Glomerular visceral epithelial cell (primary cell): ENCODE measurements around the gene PCSK9.

Source experiments
- DNase-seq: peaks from one replicate; pipeline ENCODE4 v3.0.0-alpha.2; 2016; ENCODE audit errors: extremely low spot score

Gene PCSK9

DNA sequence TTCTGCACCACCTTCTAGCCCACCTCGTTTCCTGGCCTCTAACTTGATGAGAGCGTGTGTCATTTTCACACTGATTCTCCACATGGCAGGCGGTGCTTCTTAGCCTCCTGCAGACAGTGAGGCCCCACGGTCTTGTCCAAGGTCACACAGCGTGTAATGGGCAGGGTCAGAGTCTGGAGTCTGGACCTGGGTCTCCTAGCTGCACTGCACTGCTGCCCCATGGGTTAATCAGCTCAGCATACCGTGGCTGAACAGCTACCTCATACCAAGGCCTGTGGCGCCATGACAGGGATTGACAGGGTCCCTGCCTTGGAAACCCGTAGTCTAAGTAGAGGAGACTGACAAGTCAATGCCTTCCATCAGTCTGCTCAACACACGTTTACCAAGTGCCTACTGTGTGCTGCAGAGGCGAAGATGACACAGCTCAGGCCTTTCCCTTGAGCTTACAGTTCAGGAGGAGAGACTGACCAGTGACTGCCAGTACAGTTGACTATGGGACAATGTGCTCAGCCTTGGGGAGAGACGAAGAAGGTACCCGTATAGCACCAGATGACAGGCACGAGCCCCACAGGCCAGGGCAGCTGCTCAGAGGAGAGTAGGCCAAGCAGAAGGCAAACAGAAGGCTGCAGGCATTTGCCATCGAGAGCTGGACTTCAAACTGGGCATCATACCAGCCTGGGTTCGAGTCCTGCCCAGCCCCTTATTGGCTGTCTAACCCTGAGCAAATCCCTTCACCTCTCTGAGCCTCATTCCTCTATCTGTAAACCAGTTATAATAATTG, 5.5 kb downstream of the PCSK9 start:
- no peak for DNase-seq

DNA sequence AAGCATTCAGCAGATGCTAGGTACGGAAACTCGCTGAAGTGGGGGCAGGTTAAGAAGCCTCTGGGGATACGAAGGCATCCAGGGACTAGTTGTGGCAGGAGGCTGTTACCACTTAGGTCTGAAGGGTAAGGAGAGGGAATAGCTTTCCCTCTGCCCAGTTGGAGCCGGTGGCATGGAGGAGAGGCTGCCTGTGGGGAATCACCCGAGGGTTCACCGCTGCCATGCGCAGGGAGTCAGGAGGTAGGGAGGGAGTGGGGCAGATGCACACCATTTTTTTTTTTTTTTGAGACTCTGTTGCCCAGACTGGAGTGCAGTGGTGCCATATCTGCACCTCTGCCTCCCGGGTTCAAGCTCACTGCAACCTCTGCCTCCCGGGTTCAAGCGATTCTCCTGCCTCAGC, 6.1 kb downstream of the PCSK9 start:
- DNase-seq: no peak

GRCh38 chr1:55046871-55047270, 7.5 kb downstream of the PCSK9 start:
- no peak for DNase-seq

- DNase-seq: no peak
These were observed 8.3 kb downstream of the PCSK9 start for GRCh38 chr1:55047611-55048010.

GRCh38 chr1:55048453-55049270, 9.3 kb downstream of the PCSK9 start:
- DNase-seq: no peak

- DNase-seq: no peak
These were observed 10.0 kb downstream of the PCSK9 start for GRCh38 chr1:55049271-55049913.

GRCh38 chr1:55049914-55050278, 10.5 kb downstream of the PCSK9 start:
- no peak for DNase-seq

GRCh38 chr1:55050283-55050682, 10.9 kb downstream of the PCSK9 start:
- no peak for DNase-seq

- no peak for DNase-seq
These were observed 11.8 kb downstream of the PCSK9 start for GRCh38 chr1:55051169-55051568.

DNA sequence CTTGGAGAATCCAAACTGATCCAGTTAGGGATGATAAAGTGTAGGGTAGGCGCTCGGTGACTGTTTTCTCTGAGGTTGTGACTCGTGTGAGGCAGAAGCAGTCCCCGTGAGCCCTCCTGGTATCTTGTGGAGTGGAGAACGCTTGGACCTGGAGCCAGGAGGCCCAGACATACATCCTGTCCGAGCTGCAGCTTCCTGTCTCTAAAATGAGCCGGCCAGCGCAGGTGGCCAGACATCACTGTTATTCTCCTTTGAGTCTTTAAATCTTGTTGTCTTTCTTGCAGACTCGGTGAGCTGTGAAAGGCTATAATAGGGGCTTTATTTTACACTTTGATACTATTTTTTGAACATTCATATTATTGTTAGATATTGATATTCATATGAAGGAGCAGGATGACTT, 12.3 kb downstream of the PCSK9 start:
- no peak for DNase-seq

DNA sequence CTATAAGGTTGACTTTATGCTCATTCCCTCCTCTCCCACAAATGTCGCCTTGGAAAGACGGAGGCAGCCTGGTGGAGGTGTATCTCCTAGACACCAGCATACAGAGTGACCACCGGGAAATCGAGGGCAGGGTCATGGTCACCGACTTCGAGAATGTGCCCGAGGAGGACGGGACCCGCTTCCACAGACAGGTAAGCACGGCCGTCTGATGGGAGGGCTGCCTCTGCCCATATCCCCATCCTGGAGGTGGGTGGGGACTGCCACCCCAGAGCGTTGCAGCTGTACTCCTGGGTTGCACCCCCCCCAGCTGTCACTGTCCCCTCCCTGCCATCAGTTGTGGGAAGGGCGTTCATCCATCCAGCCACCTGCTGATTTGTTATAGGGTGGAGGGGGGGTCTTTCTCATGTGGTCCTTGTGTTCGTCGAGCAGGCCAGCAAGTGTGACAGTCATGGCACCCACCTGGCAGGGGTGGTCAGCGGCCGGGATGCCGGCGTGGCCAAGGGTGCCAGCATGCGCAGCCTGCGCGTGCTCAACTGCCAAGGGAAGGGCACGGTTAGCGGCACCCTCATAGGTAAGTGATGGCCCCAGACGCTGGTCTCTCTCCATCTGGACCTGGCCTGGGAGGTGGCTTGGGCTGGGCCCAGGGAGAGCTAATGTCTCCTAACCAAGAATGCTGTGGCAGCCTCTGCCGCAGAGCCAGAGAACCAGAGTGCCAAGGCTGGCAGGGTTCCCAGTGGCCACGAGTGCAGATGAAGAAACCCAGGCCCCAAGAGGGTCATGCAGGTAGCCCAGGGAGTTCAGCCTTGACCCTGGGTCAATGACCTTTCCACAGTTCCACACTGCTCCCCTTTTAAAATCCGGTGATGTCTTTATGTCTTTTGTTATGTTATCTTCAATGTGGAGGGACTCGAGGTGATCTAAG, 13.1 kb downstream of the PCSK9 start:
- no peak for DNase-seq

DNA sequence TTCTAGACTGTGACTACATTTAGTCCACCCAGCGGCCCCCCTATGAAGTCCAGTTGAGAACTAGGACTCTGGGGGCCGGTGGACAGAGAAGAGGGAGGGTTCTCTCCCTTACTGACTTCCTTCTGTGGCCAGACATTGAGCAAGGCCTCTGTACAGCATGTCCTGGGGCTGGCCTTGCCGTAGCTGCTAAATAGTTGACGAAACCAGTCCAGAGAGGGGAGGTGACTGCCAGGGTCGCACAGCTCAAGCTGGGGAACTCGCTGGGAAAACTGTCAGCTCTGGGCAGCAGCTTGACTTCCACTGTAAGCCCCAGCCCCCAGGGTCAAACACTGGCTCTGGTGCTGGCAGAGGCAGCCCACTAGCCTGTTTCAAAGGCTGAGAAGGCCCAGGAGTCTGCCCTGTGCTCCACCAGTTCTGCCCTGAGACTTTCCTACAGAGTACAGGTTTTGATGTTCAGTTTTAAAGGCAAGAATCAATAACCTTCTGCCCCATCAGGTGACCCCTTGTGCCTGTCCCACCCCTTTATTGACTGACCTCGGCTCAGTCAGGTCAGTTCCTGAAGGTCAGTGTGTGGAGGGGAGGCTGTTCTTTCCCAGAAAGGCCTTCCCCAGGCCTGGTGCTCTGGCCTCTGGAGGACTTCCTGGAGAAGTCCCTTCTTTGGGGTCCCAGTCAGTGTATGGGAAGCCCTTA, 14.1 kb downstream of the PCSK9 start:
- no peak for DNase-seq

DNA sequence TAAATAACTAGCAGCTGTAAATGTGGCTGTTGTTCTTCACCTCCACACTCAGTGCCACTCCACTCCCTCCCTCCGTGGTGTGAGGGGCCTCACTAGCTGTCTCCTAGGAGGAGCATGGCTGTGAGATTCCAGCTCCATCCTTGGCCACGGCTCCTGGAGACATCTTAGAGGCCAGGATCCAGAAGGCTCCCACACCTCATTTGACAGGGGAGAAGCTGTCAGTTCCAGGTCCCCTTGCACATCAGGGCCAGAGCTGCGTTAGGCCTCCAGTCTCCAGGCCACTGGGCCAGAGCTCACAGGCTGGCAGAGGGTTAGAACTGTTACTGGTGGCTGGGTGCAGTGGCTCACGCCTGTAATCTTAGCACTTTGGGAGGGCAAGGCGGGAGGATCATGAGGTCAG, 15.0 kb downstream of the PCSK9 start:
- DNase-seq: no peak

DNA sequence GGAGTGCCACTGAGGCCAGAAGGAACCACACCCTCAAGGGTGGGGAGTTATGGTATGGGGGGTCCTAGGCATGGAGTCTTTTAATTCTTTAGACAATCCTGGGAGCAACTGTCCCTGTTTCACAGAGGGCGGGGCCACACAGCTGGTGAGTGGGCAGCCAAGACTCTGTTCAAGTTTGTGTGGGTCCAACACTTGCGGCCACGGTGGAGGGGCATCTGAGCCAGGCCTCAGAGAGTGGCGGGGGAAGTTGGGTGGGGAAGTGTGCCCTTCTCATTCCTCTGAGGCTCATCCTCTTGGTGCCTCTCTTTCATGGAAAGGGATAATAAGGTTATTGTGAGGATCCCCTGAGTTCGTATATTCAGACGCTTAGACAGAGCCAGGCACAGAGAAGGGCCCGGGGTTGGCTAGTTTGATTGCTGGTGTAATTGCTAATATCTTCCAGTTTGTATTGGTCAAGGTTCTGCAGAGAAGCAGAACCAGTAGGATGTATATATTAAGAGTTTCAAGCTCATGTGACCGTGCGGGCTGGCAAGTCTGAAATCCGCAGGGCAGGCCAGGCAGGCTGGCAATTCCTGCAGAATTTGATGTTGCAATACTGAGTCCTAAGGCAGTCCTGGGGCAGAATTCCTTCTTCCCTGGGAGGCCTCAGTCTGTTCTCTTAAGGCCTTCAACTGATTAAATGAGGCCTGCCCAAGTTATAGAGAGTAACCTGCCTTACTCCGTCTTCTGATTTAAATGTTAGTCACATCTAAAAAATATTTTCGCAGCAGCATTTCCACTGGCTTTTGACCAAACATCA, 15.9 kb downstream of the PCSK9 start:
- no peak for DNase-seq

DNA sequence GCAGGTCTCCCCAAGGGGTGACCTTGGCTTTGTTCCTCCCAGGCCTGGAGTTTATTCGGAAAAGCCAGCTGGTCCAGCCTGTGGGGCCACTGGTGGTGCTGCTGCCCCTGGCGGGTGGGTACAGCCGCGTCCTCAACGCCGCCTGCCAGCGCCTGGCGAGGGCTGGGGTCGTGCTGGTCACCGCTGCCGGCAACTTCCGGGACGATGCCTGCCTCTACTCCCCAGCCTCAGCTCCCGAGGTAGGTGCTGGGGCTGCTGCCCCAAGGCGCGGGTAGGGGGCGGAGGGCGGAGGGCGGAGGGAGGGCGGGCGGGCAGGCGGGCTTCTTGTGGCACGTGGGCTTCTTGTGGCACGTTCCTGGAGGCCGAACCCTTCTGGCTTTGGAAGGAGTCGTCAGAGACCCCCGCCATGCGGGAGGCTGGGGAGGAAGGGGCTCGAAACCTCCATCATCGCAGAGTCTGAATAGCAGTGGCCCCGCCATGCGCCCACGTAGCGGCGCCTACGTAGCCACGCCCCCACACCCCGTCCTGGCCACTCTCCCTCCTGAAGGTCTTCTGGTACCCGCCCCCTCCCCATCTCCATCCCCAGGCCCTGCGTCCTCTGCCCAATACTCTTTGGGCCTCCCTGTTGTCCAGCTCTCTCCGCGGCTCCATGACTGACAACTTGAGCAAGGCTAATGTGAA, 16.7 kb downstream of the PCSK9 start:
- no peak for DNase-seq

DNA sequence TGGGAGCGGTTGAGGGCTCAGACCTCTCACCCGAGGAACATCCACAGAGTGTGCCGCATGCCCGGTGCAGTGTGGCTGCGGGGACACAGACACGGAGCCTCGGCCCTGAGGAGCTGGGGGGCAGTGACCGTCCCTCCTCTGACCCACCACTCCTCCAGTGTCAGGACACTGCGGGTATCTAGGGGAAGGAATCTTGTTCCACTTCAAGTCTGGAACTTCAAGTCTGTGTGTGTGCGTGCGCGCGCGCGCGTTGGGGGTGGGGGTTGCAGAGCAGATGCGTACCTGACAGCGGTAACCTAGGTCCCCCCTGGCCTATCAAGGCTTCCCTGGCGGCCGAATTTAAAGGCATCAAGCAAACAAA, 17.3 kb downstream of the PCSK9 start:
- DNase-seq: no peak

DNA sequence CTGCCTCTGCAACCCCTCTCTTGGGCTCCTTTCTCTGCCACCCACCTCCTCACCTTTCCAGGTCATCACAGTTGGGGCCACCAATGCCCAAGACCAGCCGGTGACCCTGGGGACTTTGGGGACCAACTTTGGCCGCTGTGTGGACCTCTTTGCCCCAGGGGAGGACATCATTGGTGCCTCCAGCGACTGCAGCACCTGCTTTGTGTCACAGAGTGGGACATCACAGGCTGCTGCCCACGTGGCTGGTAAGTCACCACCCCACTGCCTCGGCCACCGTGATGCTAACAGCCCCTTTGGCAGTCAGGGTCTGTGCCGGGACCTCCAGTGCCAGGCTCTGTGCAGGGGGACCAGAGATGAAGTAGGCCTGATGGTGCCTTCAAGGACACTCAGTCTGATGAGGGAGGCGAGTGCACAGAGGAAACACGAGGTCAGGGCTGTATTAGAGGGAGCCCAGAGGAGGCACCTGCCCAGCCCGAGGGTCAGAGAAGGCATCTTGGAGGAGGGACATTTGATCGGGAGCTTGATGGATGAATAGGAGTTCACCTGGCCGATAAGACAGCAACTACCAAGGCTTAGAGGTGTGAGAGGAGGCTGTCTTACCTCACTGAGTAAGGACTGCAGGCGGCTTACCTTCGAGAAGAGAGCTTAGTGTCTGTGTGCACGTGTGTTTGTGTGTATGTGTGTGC, 18.1 kb downstream of the PCSK9 start:
- no peak for DNase-seq

DNA sequence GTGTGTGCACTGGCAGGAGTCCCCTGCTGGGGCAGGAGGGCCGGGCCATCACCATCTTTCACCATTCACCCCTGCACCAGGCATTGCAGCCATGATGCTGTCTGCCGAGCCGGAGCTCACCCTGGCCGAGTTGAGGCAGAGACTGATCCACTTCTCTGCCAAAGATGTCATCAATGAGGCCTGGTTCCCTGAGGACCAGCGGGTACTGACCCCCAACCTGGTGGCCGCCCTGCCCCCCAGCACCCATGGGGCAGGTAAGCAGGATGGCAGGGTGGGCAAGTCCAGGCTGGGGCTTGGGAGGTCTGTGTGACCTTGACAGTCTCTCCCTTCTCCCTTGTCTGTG, 18.6 kb downstream of the PCSK9 start:
- DNase-seq: no peak
